B cell (primary cell): ENCODE data around the gene SETBP1. TPM values are rescaled to one million over a fixed set of nuclear protein-coding genes. Genes with fewer than 3 reads are reported as not detected.

Experiments
- ATAC-seq: fragments of 200-7000 bp; cut with Tn5 transposase; one replicate; pipeline ENCODE4 v1.10.0; 2021; ENCODE audit warnings: low read depth, mild to moderate bottlenecking, moderate number of reproducible peaks, moderate library complexity
- CTCF ChIA-PET: fragments of 350-600 bp; sonication (Branson Sonifier 250); formaldehyde crosslinking; loops from one replicate; lab custom pipeline; 2021; ENCODE audit warnings: antibody characterized with exemption, inconsistent platforms; lab: Charles Lee
- POLR2A ChIA-PET: fragments of 350-600 bp; sonication (Branson Sonifier 250); formaldehyde crosslinking; loops from one replicate; lab custom pipeline; 2021; ENCODE audit warnings: antibody characterized with exemption; lab: Charles Lee
- DNase-seq: peaks from one replicate; pipeline ENCODE4 v3.0.0; 2013
- H2AFZ ChIP-seq: 2 replicates; pipeline ENCODE4 v1.6.1; 2012; ENCODE audit warnings: mild to moderate bottlenecking, low read depth, low read length; ENCODE audit not compliant: insufficient read depth, poor library complexity, severe bottlenecking
- H3K27ac ChIP-seq, 2 donors: 1 replicate in 1 of 2; 2 replicates in 1 of 2; pipeline ENCODE4 v1.5.1; 2012 to 2013; ENCODE audit warnings: low read length in 2 of 2, mild to moderate bottlenecking in 2 of 2, moderate library complexity in 1 of 2
- H3K27me3 ChIP-seq, 4 experiments: fragments of 200-600 bp in 1 of 4; sonication (generic) in 1 of 4; replicated peaks in 1 of 4; 1 replicate in 2 of 4; 2 replicates in 2 of 4; pipeline versions ENCODE4 v1.6.1 to v1.7.0; 2013 to 2016; ENCODE audit warnings: low read length in 3 of 4, mild to moderate bottlenecking in 2 of 4, mixed read lengths in 1 of 4, moderate library complexity in 1 of 4; ENCODE audit not compliant: insufficient read depth in 4 of 4, control insufficient read depth in 3 of 4; ENCODE audit errors: control extremely low read depth in 1 of 4
- H3K36me3 ChIP-seq, 2 experiments: replicated peaks in 1 of 2; 1 replicate in 1 of 2; 2 replicates in 1 of 2; pipeline versions ENCODE4 v1.6.1 to v1.7.1; 2013; ENCODE audit warnings: low read length in 1 of 2; ENCODE audit not compliant: insufficient read depth in 2 of 2, control insufficient read depth in 1 of 2; ENCODE audit errors: control extremely low read depth in 1 of 2, extremely low read depth in 1 of 2
- H3K4me1 ChIP-seq, 2 donors: fragments of 200-600 bp in 1 of 2; sonication (generic) in 1 of 2; 1 replicate in 1 of 2; 2 replicates in 1 of 2; pipeline versions ENCODE4 v1.5.1 to v1.6.1; 2013 to 2017; ENCODE audit warnings: low read length in 2 of 2; ENCODE audit not compliant: control insufficient read depth in 2 of 2, insufficient read depth in 2 of 2
- H3K4me2 ChIP-seq: replicated peaks from 2 replicates; pipeline ENCODE3; 2012; ENCODE audit warnings: mild to moderate bottlenecking, low read depth, low read length; ENCODE audit not compliant: poor library complexity, severe bottlenecking
- H3K4me3 ChIP-seq, 5 experiments: fragments of 200-600 bp in 1 of 5; sonication (generic) in 1 of 5; 1 replicate in 3 of 5; 2 replicates in 2 of 5; pipeline versions ENCODE4 v1.5.1 to v1.7.0; 2011 to 2016; ENCODE audit warnings: low read length in 4 of 5, mild to moderate bottlenecking in 4 of 5, low read depth in 2 of 5, control low read depth in 1 of 5, moderate library complexity in 1 of 5; ENCODE audit not compliant: insufficient read depth in 1 of 5; ENCODE audit errors: control extremely low read depth in 1 of 5, extremely low read depth in 1 of 5
- H3K79me2 ChIP-seq: fragments of 200-600 bp; sonication (generic); one replicate; pipeline ENCODE4 v1.6.0; 2016; ENCODE audit warnings: low read length; ENCODE audit not compliant: control insufficient read depth, insufficient read depth
- H3K9ac ChIP-seq: fragments of 200-600 bp; sonication (generic); 2 replicates; pipeline ENCODE4 v1.6.1; 2017; ENCODE audit warnings: mild to moderate bottlenecking, low read length, moderate library complexity
- H3K9me3 ChIP-seq, 3 donors: one replicate each; pipeline versions ENCODE4 v1.6.1 to v1.7.1; 2013; ENCODE audit warnings: low read length in 2 of 3; ENCODE audit not compliant: control insufficient read depth in 2 of 3, insufficient read depth in 1 of 3; ENCODE audit errors: control extremely low read depth in 1 of 3
- H4K20me1 ChIP-seq: 2 replicates; pipeline ENCODE4 v1.6.0; 2012; ENCODE audit warnings: mild to moderate bottlenecking, low read length; ENCODE audit not compliant: insufficient read depth, control insufficient read depth, poor library complexity, severe bottlenecking
- H3K27ac Mint-ChIP-seq: one replicate; pipeline ENCODE4 v1.8.0; 2021; ENCODE audit warnings: mixed read lengths
- H3K27me3 Mint-ChIP-seq: one replicate; pipeline ENCODE4 v1.8.0; 2021; ENCODE audit warnings: mixed read lengths
- H3K4me1 Mint-ChIP-seq: one replicate; pipeline ENCODE4 v1.8.0; 2021; ENCODE audit warnings: mixed read lengths
- H3K4me3 Mint-ChIP-seq: one replicate; pipeline ENCODE4 v1.8.0; 2021; ENCODE audit warnings: mixed read lengths
- H3K9me3 Mint-ChIP-seq: one replicate; pipeline ENCODE4 v1.8.0; 2022; ENCODE audit warnings: mixed read lengths; ENCODE audit not compliant: insufficient read depth
- CTCF ChIP-seq: fragments of 200-600 bp; IDR thresholded peaks from one replicate; pipeline ENCODE4 v1.8.0; 2022; ENCODE audit warnings: antibody characterized with exemption, mild to moderate bottlenecking
- EZH2 ChIP-seq: IDR thresholded peaks from 2 replicates; pipeline ENCODE4 v1.6.1; 2012; ENCODE audit warnings: borderline replicate concordance, low read depth, mild to moderate bottlenecking, moderate library complexity, low read length; ENCODE audit not compliant: insufficient read depth, poor library complexity, severe bottlenecking
- WGBS: methylation state at CpG from one replicate; pipeline ENCODE4 v1.1.5; 2013; ENCODE audit warnings: missing lambda C conversion rate; ENCODE audit not compliant: insufficient coverage; 5-methylcytosine and 5-hydroxymethylcytosine counted together
- intact Hi-C: fragments of 100-400 bp; cut with micrococcal nuclease; formaldehyde crosslinking; loops from one replicate; pipeline ENCODE4 v1.10.0; 2022
- polyA plus RNA-seq: library from polyadenylated mRNA; depleted of rRNA; stranded (reverse); fragments of >200 nt; gene quantifications from 2 replicates; pipeline ENCODE4 v1.2.3, GENCODE V29; 2012
- total RNA-seq, 2 donors: library from RNA; stranded (reverse); fragments of 120-200 nt in 1 of 2; gene quantifications; 1 replicate in 1 of 2; 2 replicates in 1 of 2; pipeline versions ENCODE4 v1.2.3 to v1.2.4, GENCODE V29; 2013 to 2022

Gene SETBP1
- total and polyA plus RNA-seq, 2 donors (not counting 1 experiment from before 2014, with no cell fraction given), result 15.1 to 129 TPM

GRCh38 chr18:44823782-44824181 lies 143.1 kb downstream of the SETBP1 start:
- Histone ChIP-seq H3K36me3 (peaks cover 0 to 1% of the 10 kb centered on the region in 2 experiments), H3K9ac (no peak overlapping the region), H3K27ac (no peak overlapping the region), H3K79me2 (peaks cover 78% of the 10 kb centered on the region), H2AFZ (no peak overlapping the region), H4K20me1 (no peaks in the 10 kb centered on the region), H3K4me2 (no peak overlapping the region), H3K27me3 (no peaks in the 10 kb centered on the region), H3K4me1 (peaks cover 33 to 34% of the 10 kb centered on the region in 2 donors), H3K4me3 (no peak overlapping the region), H3K9me3 (no peaks in the 10 kb centered on the region)
- ChIA-PET CTCF (interaction anchor here (1.0 to 2.5 kb wide), 4 partner anchors 15 to 145 kb away, joined by 3 to 8 read pairs (median 4); no protein-coding TSS in a partner anchor), POLR2A (no interaction called here)
- Mint-ChIP-seq H3K27ac (peak overlapping the region; percentile 50), H3K27me3 (no peaks in the 10 kb centered on the region), H3K4me3 (peak overlapping the region; percentile 8), H3K4me1 (peaks cover 58% of the 10 kb centered on the region), H3K9me3 (no peaks in the 10 kb centered on the region)
- ATAC-seq (no peak), DNase-seq (no peak)
- TF ChIP-seq CTCF, result no peak
- TF ChIP-seq EZH2, result no peak
- intact Hi-C loops, result no loop called here

- Mint-ChIP-seq H3K27me3 (no peaks in the 10 kb centered on the region), H3K27ac (peak overlapping the region; percentile 46), H3K4me1 (peaks cover 53% of the 10 kb centered on the region), H3K9me3 (no peaks in the 10 kb centered on the region), H3K4me3 (no peak overlapping the region)
- no peaks in the 10 kb centered on the region for H3K27me3 ChIP-seq
- H2AFZ ChIP-seq, result no peak overlapping the region
- H4K20me1 ChIP-seq, result no peaks in the 10 kb centered on the region
- H3K9me3 ChIP-seq, result no peaks in the 10 kb centered on the region
- peak; percentile 54 for ATAC-seq
- peak overlapping the region; percentile 20 for H3K4me2 ChIP-seq
- TF ChIP-seq EZH2 (no peak), CTCF (peak; percentile 17)
- intact Hi-C loops, result loop anchor here (5.0 kb wide), 1 partner anchor 38 kb away; no protein-coding TSS in a partner anchor
- no peak overlapping the region for H3K4me3 ChIP-seq
- H3K9ac ChIP-seq, result no peak overlapping the region
- CTCF ChIA-PET, result no interaction called here
- peaks cover 80% of the 10 kb centered on the region for H3K79me2 ChIP-seq
- H3K4me1 ChIP-seq, result peaks cover 22 to 23% of the 10 kb centered on the region in 2 donors
- POLR2A ChIA-PET, result interaction anchor here (0.6 kb wide), 1 partner anchor 112 kb away, joined by 6 read pairs; no protein-coding TSS in a partner anchor
- DNase-seq, result peak; percentile 31
- no CpG with 5 or more reads among the region's 2 CpGs for WGBS
- peaks cover 0 to 1% of the 10 kb centered on the region in 2 experiments for H3K36me3 ChIP-seq
- H3K27ac ChIP-seq, result no peak overlapping the region
Measured at GRCh38 chr18:44824884-44825283, 144.2 kb downstream of the SETBP1 start.
